ENCODE results near the gene PARPBP.
A peak's percentile ranks its signal among the peaks of the same experiment; 100 is the strongest.
"Not testable (repeated sequence)": the region's sequence is repeated elsewhere in the genome, so short reads cannot be mapped to it uniquely, and the experiment has no call there.

The PARPBP gene

GRCh38 chr12:102119674-102120563 lies at the start of gene PARPBP, which contains the start of gene NUP37:
PARPBP (plus strand) TSS chr12:102120183; CDS start chr12:102123889, 3,706 bp downstream.
NUP37 (minus strand) TSS chr12:102120114; CDS start chr12:102118518, 1,596 bp downstream.
- peak; percentile 92 for FAIRE-seq

GRCh38 chr12:102072092-102072491 lies 47.9 kb upstream of the PARPBP start:
- FAIRE-seq, result not testable (repeated sequence)

- FAIRE-seq, result no peak
Measured at GRCh38 chr12:102080842-102081241, 39.1 kb upstream of the PARPBP start.

- FAIRE-seq, result not testable (repeated sequence)
Measured at GRCh38 chr12:102089228-102089835, 30.7 kb upstream of the PARPBP start.

- no peak for FAIRE-seq
Measured at GRCh38 chr12:102093319-102093718, 26.7 kb upstream of the PARPBP start.

- peak; percentile 86 for FAIRE-seq
Measured at GRCh38 chr12:102095677-102096263, 24.2 kb upstream of the PARPBP start.

- FAIRE-seq, result no peak
Measured at GRCh38 chr12:102096855-102097254, 23.1 kb upstream of the PARPBP start.

GRCh38 chr12:102106905-102107304 lies 13.1 kb upstream of the PARPBP start:
- FAIRE-seq, result no peak

- no peak for FAIRE-seq
Measured at GRCh38 chr12:102107970-102108369, 12.0 kb upstream of the PARPBP start.

- FAIRE-seq, result no peak
Measured at GRCh38 chr12:102110782-102111181, 9.2 kb upstream of the PARPBP start.

GRCh38 chr12:102114212-102114611 lies 5.8 kb upstream of the PARPBP start:
- FAIRE-seq, result no peak

GRCh38 chr12:102116392-102116791 lies 3.6 kb upstream of the PARPBP start:
- FAIRE-seq, result no peak

- FAIRE-seq, result no peak
Measured at GRCh38 chr12:102118874-102119273, 1.1 kb upstream of the PARPBP start.

- FAIRE-seq, result no peak
Measured at GRCh38 chr12:102120564-102120873, 536 bp downstream of the PARPBP start.

- FAIRE-seq, result no peak
Measured at GRCh38 chr12:102120886-102121285, 903 bp downstream of the PARPBP start.

- FAIRE-seq, result not testable (repeated sequence)
Measured at GRCh38 chr12:102121328-102121727, 1.3 kb downstream of the PARPBP start.

GRCh38 chr12:102130720-102131119 lies 10.7 kb downstream of the PARPBP start:
- not testable (repeated sequence) for FAIRE-seq

GRCh38 chr12:102131442-102131841 lies 11.5 kb downstream of the PARPBP start:
- not testable (repeated sequence) for FAIRE-seq

- not testable (repeated sequence) for FAIRE-seq
Measured at GRCh38 chr12:102137619-102138018, 17.6 kb downstream of the PARPBP start.

GRCh38 chr12:102142866-102143373 lies 22.9 kb downstream of the PARPBP start:
- not testable (repeated sequence) for FAIRE-seq

GRCh38 chr12:102144221-102144620 lies 24.2 kb downstream of the PARPBP start:
- FAIRE-seq, result no peak

GRCh38 chr12:102147062-102147587 lies 27.1 kb downstream of the PARPBP start:
- FAIRE-seq, result not testable (repeated sequence)

GRCh38 chr12:102155206-102155605 lies 35.2 kb downstream of the PARPBP start:
- FAIRE-seq, result not testable (repeated sequence)

Data from G401.6 (cell line).